Body of pancreas (tissue), 4 donors: Measurements from ENCODE around the gene PYM1.
"Not testable (repeated sequence)": the region's sequence is repeated elsewhere in the genome, so short reads cannot be mapped to it uniquely, and the experiment has no call there.

ENCODE experiments used
- CTCF ChIP-seq, 7 experiments: fragments of 450-650 bp in 4 of 7; fragments of 200-600 bp in 3 of 7; sonication (generic) in 3 of 7; IDR thresholded peaks; one replicate each; pipeline ENCODE4 v1.5.1; 2016 to 2019; ENCODE audit warnings: antibody characterized with exemption in 7 of 7
- POLR2A ChIP-seq, 3 donors: fragments of 450-650 bp; IDR thresholded peaks; one replicate each; pipeline ENCODE4 v1.6.1; 2016; ENCODE audit warnings: antibody characterized with exemption in 3 of 3, mild to moderate bottlenecking in 2 of 3

- TF ChIP-seq POLR2A, CTCF (IDR thresholded peaks at IDR 0.05): not testable (repeated sequence)
Observed at GRCh38 chr12:55862931-55863330, 64.8 kb downstream of the PYM1 start.
